NCI-H748 (cell line): Measurements from ENCODE around the gene DOK6.

Experiments used
- DNase-seq: peaks from one replicate; lab custom pipeline; 2025; ENCODE audit not compliant: unreplicated experiment; lab: John Stamatoyannopoulos, UW

Gene DOK6

DNA sequence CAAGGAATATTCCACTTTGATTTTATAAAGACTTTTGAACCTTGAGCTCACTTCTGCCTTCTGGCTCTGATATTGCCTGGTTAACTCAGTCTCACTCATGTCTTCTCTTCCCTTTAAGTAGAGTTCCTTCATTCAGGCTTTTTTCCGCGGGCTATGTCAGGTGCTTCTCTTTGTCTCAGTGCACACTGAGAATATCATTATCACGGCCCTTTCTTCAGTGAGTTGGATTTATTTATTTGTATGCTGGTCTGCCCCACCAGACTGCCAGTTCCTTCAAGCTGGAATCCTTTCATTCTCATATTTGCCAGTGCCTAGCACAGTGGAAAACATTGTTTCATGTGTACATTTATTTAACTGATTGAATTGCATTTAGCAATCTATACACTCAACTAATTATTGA is 136.5 kb downstream of the DOK6 start:
- no peak for DNase-seq

GRCh38 chr18:69538849-69539248 is 138.2 kb downstream of the DOK6 start:
- no peak for DNase-seq

DNA sequence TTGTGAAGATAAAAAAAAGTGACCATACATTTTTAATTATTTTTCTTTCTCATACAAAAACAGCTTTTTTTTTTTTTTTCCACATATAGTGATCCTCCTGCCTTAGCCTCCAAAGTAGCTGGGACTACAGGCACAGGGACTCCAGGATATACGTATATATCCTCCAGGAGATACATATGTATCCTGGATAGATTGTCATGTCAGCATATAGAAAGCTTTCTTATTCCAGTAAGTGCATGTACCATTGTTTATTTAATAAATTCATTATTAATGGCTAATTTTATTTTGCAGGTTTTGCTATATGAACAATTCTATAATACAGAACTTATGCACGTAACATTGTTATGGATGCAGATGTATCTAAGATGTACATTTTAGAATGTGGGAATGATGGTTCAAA is 138.7 kb downstream of the DOK6 start:
- no peak for DNase-seq

DNA sequence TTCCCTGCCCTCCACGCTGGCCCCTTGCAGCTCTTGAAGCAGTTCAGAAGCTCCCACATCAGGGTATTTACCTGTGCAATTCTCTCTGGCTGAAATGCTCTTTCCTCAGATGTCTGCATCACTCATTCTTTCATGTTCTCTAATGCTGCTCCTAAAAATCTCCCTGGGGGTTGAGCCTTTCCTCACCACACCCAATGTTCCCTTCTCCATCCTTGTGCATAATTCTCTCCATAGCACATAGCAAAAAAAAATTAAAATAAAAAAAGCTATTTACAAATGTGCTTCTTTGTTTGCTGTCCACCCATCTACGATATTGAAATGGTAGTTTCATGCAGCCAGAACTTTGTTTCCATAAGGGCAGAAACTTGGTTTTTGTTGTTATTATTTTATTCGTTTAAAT is 155.5 kb downstream of the DOK6 start:
- no peak for DNase-seq

DNA sequence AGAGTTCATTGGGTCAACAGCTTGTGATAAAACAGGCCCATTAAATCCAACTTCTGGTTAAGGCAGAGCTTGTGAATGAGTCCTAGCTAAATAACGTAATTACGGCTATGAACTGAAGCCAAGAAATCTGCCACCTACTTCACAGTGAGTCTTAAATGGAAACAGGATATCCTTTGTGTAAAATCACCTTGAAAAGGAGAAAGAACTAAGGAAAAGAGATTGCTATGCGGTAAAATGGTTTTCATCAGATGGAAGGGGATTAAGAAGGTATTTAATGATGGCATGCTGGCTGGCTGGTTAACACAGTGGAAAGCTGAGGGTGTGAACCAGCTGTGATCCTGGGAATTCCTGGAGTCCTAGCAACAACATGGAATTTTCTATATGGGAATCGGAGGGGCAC is 156.6 kb downstream of the DOK6 start:
- no peak for DNase-seq

DNA sequence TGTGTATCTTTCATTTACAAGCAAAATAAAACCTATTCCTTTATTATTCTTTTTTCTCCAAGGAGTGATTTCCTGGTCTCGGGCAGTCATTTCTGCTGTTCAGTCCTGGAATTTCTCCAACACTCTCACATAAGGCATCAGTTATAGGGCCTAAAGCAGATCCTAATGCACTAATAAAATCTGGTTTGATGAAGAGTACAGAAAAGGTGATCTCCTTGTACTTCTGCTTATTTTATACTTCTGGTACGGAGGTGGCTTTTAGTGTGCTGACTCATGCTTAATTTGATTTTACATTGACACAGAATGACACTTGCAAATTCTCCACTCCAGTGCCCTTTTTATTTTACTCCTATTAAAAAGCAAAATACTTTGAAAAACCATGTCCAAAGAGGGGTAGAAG is 157.4 kb downstream of the DOK6 start:
- no peak for DNase-seq

GRCh38 chr18:69559604-69560003 is 158.9 kb downstream of the DOK6 start:
- no peak for DNase-seq

DNA sequence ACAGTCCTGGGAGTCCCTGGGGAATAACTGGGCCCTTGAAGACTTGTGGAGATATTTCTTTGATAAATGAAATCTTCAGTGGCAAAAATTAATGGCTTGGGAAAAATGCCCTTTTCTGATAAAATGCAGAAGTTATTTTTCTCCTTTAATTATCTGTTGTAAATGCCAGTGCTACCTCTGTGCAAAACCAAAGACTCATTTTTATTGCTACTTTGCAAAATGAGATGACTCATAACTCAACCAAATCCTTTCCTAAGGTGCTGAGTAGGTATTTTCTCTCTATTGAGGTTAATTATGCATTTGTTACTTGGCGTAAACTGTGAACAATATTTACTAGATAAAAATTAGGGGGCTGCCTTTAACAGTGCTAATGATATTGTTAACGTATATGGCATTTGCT is 163.9 kb downstream of the DOK6 start:
- DNase-seq: no peak

GRCh38 chr18:69567813-69568488 is 167.3 kb downstream of the DOK6 start:
- peak; percentile 58 for DNase-seq

GRCh38 chr18:69569133-69569532 is 168.4 kb downstream of the DOK6 start:
- no peak for DNase-seq

- no peak for DNase-seq
These were observed 173.7 kb downstream of the DOK6 start for GRCh38 chr18:69574401-69574800.

DNA sequence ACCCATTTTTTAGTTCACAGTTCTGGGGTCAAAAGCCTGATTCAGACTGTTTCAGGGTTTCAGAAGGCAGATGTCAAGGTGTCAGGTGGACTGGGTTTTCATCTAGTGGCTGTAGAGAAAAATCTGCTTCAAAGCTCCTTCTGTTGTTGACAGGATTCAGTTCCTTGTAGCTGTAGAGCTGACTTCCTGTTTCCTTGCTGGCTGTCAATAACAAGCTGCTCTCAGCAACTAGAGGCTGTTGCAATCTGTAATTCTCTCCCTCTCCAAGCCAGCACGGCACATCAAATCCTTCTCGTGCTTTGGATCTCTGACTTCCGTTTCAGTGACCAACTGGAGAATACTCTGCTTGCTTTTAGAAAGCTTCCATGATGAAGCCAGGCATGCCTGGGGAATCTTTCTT is 179.4 kb downstream of the DOK6 start:
- DNase-seq: no peak

DNA sequence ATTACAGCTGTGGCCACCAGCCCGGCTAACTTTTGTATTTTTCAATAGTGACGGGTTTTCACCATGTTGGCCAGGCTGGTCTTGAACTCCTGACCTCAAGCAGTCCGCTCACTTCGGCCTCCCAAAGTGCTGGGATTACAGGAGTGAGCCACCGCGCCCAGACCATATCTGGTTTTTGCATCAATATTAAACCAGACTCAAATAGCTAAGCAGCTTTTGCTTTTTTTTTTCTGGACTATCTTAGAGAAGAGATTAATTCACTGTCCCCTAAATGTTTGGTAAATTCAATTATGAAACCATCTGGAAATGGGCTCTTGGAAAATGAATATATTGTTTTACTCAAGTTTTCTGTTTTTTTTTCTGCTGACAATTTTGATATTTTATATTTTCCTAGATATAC is 183.7 kb downstream of the DOK6 start:
- DNase-seq: no peak

DNA sequence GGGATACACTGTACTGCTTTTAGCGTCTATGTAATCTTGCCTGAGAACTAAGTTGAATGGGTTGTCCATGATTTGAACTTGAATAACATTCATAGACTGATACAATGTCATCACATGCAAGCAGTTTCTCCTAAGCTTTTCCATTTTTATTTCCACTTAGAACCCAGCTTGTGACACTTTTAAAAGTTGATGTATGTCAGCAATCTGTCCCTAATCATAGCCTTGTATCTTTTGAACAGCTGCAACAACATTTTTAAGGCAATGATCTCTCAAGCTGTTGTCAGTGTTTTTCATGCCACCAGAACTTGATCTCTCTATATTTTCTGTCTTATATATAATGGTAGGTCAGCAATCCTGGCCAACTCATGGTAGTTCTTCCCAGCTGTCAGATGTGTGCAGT is 185.0 kb downstream of the DOK6 start:
- DNase-seq: no peak

GRCh38 chr18:69586537-69586936 is 185.8 kb downstream of the DOK6 start:
- no peak for DNase-seq

DNA sequence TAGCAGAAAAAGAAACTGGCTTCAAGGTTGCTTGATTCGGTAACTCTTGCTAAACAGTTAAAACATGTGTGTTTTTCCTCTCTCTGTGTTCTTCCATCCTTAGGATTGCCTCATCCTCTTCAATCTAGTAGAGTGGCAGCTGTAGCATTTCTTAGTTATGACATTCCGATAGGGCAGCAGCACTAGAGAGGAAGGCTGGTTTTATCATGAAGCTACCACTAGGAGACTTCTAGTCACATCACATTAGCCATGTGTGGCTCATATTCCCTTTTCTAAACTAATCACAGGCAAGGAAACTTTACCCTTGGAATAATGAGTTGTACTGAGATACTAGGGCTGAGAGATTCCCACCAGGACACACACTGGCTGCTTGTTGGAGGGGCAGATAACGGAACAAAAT is 187.6 kb downstream of the DOK6 start:
- no peak for DNase-seq

- DNase-seq: no peak
These were observed 189.5 kb downstream of the DOK6 start for GRCh38 chr18:69590150-69590549.

GRCh38 chr18:69596345-69596744 is 195.7 kb downstream of the DOK6 start:
- peak; percentile 8 for DNase-seq

GRCh38 chr18:69597561-69597960 is 196.9 kb downstream of the DOK6 start:
- DNase-seq: no peak

DNA sequence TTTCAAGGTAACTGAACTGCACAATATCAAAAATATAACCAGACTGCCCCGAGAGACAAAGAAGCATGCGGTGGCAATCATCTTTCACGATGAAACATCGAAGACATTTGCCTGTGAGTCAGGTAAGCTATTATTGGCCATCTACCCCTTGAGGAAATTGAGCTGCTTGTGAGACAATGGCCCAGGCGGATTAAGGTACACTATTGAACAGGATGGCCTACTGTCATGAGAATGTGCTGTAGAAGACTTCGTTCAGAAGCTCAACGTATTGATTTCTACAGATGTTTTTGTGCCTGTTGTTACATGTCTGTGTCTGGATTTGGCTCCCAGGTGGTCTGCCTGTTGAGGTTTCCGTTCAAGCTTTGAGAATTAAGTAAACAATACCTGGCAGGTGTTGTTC is 198.7 kb downstream of the DOK6 start:
- peak; percentile 97 for DNase-seq

DNA sequence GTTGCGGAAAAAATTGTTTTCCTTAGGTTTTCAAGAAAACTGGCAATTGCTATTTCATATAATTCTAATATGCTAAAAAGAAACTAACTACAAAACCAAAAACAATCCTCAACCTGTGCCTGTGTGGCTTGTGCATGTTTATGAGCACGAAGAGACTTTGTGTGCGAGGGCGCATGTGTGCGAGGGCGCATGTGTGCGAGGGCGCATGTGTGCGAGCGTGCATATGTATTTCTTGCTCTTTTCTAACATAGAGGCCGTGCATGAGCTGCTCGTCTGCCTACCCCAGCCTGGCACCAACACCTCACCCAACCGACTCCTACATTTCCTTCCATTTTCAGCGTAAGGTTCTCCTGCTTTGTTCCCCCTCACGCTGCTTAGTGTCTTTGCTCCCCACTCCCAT is 211.6 kb downstream of the DOK6 start:
- DNase-seq: no peak

DNA sequence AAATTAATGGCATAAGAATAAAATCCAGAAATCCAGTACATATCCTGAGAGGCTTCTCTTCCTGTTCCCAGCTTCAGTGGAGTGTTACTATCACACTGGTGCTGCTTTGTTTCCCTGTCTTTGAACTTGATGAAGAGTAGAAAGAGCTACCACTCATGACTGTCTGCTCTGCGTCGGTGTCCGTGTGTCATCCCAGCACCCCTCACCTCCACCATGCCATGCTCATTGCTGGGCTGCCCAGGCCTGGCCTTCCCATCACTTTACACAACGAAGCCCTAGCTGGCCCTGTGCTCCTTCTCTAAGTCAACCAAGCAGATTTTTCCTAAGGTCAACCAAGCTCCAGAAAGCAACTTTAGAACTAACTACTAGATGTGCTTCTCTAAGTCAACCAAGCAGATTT is 215.4 kb downstream of the DOK6 start:
- no peak for DNase-seq

DNA sequence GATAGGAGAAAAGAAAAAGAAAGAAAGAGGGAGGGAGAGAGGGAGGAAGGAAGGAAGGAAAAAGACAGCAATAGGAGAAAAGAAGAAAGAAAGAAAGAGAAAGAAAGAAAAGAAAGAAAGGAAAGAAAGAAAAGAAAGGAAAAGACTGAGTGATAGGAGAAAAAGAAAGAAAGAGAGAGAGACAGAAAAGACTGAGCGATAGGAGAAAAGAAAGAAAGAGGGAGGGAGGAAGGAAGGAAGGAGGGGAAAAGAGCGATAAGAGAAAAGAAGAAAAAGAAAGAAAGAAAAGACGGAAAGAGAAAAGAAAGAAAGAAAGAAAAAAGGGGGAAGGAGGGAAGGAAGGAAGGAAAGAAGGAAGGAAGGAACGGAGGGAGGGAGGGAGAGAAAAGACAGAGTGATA is 216.7 kb downstream of the DOK6 start:
- DNase-seq: no peak

GRCh38 chr18:69617888-69618287 is 217.2 kb downstream of the DOK6 start:
- no peak for DNase-seq
